Skeletal muscle cell (primary cell): ENCODE data around the gene FAM110A.
A peak's percentile ranks its signal among the peaks of the same experiment; 100 is the strongest.
"Not testable (repeated sequence)": the region's sequence is repeated elsewhere in the genome, so short reads cannot be mapped to it uniquely, and the experiment has no call there.

Experiments used
- DNase-seq: peaks from one replicate; pipeline ENCODE4 v3.0.0-alpha.2; 2010; ENCODE audit warnings: low read depth
- H3K4me3 ChIP-seq: 2 replicates; pipeline ENCODE4 v1.5.1; 2011; ENCODE audit warnings: low read depth, mild to moderate bottlenecking, control low read depth, low read length, moderate library complexity

The FAM110A gene

GRCh38 chr20:822651-823573, 10.6 kb upstream of the FAM110A start:
- DNase-seq = no peak
- H3K4me3 ChIP-seq = no peak overlapping the region

GRCh38 chr20:823574-823902, 10.0 kb upstream of the FAM110A start:
- DNase-seq = no peak
- H3K4me3 ChIP-seq = no peak overlapping the region

- no peak overlapping the region for H3K4me3 ChIP-seq
- no peak for DNase-seq
Measured at GRCh38 chr20:824490-824889, 9.0 kb upstream of the FAM110A start.

- H3K4me3 ChIP-seq = no peak overlapping the region
- no peak for DNase-seq
Measured at GRCh38 chr20:824916-825315, 8.6 kb upstream of the FAM110A start.

GRCh38 chr20:825710-826421, 7.6 kb upstream of the FAM110A start:
- no peak for DNase-seq
- no peak overlapping the region for H3K4me3 ChIP-seq

- H3K4me3 ChIP-seq = no peak overlapping the region
- no peak for DNase-seq
Measured at GRCh38 chr20:826695-827323, 6.7 kb upstream of the FAM110A start.

GRCh38 chr20:827981-828380, 5.5 kb upstream of the FAM110A start:
- not testable (repeated sequence) for H3K4me3 ChIP-seq, DNase-seq

GRCh38 chr20:828987-829386, 4.5 kb upstream of the FAM110A start:
- H3K4me3 ChIP-seq = no peak overlapping the region
- no peak for DNase-seq

- H3K4me3 ChIP-seq = no peak overlapping the region
- no peak for DNase-seq
Measured at GRCh38 chr20:829551-829950, 4.0 kb upstream of the FAM110A start.

GRCh38 chr20:830011-830521, 3.4 kb upstream of the FAM110A start:
- no peak overlapping the region for H3K4me3 ChIP-seq
- DNase-seq = no peak

GRCh38 chr20:831251-831650, 2.3 kb upstream of the FAM110A start:
- DNase-seq = no peak
- H3K4me3 ChIP-seq = no peak overlapping the region

GRCh38 chr20:831956-832355, 1.6 kb upstream of the FAM110A start:
- H3K4me3 ChIP-seq = no peak overlapping the region
- no peak for DNase-seq

GRCh38 chr20:833121-833449, 430 bp upstream of the FAM110A start:
- H3K4me3 ChIP-seq = peak overlapping the region; percentile 92

GRCh38 chr20:834151-834746, 734 bp downstream of the FAM110A start:
- DNase-seq = no peak

More at GRCh38 chr20:833121-833449, 430 bp upstream of the FAM110A start:
- no peak for DNase-seq

GRCh38 chr20:835608-836045, 2.1 kb downstream of the FAM110A start:
- DNase-seq = no peak
- H3K4me3 ChIP-seq = no peak overlapping the region

More at GRCh38 chr20:834151-834746, 734 bp downstream of the FAM110A start:
- peak overlapping the region; percentile 92 for H3K4me3 ChIP-seq

- DNase-seq = no peak
- no peak overlapping the region for H3K4me3 ChIP-seq
Measured at GRCh38 chr20:836190-836589, 2.7 kb downstream of the FAM110A start.

- H3K4me3 ChIP-seq = no peak overlapping the region
Measured at GRCh38 chr20:839015-839414, 5.5 kb downstream of the FAM110A start.

GRCh38 chr20:839626-840025, 6.1 kb downstream of the FAM110A start:
- no peak overlapping the region for H3K4me3 ChIP-seq
- DNase-seq = no peak

More at GRCh38 chr20:839015-839414, 5.5 kb downstream of the FAM110A start:
- no peak for DNase-seq

GRCh38 chr20:840503-840857, 7.0 kb downstream of the FAM110A start:
- DNase-seq = no peak
- H3K4me3 ChIP-seq = no peak overlapping the region
